Ishikawa (cell line): Measurements from ENCODE around the gene BFSP1.

Experiments
- EP300 ChIP-seq: IDR thresholded peaks from 2 replicates; pipeline ENCODE4 v1.6.1; 2012; ENCODE audit warnings: borderline replicate concordance
- FOXM1 ChIP-seq: IDR thresholded peaks from 2 replicates; pipeline ENCODE4 v1.6.1; 2012; ENCODE audit warnings: low read depth, borderline replicate concordance
- TCF12 ChIP-seq: IDR thresholded peaks from 2 replicates; pipeline ENCODE4 v1.6.1; 2012; ENCODE audit warnings: low read depth

- TF ChIP-seq TCF12: no peak
- TF ChIP-seq EP300: no peak
- TF ChIP-seq FOXM1: no peak
Observed at GRCh38 chr20:17491041-17491440, 40.1 kb downstream of the BFSP1 start.
